Measurements from ENCODE around the gene CER1. TPM values are rescaled to one million over a fixed set of nuclear protein-coding genes. Genes with fewer than 3 reads are reported as not detected.
A peak's percentile ranks its signal among the peaks of the same experiment; 100 is the strongest.

The CER1 gene, protein sequence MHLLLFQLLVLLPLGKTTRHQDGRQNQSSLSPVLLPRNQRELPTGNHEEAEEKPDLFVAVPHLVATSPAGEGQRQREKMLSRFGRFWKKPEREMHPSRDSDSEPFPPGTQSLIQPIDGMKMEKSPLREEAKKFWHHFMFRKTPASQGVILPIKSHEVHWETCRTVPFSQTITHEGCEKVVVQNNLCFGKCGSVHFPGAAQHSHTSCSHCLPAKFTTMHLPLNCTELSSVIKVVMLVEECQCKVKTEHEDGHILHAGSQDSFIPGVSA
- 5.2 TPM for total RNA-seq (ENCODE audit: unreplicated experiment)
- long read RNA-seq, partial matches to known transcripts: 0 of 1 reads
- long read RNA-seq, other reads (novel, unspliced or antisense): 0 of 1 reads

DNA sequence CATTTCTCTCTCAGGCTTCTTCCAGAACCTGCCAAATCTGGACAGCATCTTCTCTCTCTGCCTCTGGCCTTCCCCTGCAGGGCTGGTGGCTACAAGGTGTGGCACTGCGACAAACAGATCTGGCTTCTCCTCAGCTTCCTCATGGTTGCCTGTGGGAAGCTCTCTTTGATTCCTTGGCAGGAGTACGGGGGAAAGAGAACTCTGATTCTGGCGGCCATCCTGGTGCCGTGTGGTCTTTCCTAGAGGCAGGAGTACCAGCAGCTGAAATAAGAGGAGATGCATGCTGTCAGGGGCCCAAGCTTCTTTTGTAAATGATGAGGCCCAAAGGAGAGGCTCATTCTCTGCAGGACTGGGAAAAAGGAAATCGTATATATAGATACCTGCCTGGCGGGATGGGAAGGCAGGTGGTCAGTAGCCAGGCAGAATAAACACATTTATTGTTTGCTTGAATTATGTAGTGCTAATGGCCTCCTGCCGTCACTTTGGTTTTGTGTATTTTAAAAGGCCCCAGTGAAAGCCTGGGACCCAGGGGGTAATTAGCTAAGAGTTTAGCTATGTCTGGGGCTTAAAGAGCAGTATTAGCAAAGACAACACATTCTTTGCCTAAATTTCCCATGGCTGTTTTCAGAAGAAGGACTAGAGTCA lies at the start of gene CER1:
Gene CER1 (minus strand): TSS at position 343 of the 645 bp plus-strand sequence. CDS start 61 bp downstream, at position 282.
- H3K27ac Mint-ChIP-seq (ENCODE audit: unreplicated experiment): no peak within 1 kb of the TSS
- H3K27me3 Mint-ChIP-seq (ENCODE audit: unreplicated experiment): no peaks in the 10 kb centered on the region
- H3K4me1 Mint-ChIP-seq (ENCODE audit: unreplicated experiment): peaks cover 19% of the 10 kb centered on the region
- no peaks in the 10 kb centered on the region for H3K9me3 Mint-ChIP-seq (ENCODE audit: unreplicated experiment)
- no peak for DNase-seq (ENCODE audit: low spot score)
- TF ChIP-seq, protein P1, sequence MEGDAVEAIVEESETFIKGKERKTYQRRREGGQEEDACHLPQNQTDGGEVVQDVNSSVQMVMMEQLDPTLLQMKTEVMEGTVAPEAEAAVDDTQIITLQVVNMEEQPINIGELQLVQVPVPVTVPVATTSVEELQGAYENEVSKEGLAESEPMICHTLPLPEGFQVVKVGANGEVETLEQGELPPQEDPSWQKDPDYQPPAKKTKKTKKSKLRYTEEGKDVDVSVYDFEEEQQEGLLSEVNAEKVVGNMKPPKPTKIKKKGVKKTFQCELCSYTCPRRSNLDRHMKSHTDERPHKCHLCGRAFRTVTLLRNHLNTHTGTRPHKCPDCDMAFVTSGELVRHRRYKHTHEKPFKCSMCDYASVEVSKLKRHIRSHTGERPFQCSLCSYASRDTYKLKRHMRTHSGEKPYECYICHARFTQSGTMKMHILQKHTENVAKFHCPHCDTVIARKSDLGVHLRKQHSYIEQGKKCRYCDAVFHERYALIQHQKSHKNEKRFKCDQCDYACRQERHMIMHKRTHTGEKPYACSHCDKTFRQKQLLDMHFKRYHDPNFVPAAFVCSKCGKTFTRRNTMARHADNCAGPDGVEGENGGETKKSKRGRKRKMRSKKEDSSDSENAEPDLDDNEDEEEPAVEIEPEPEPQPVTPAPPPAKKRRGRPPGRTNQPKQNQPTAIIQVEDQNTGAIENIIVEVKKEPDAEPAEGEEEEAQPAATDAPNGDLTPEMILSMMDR (IDR thresholded peaks at IDR 0.05; ENCODE audit: unreplicated experiment): no peak
- H3K36me3 Mint-ChIP-seq (ENCODE audit: low read depth, unreplicated experiment): no peaks in the 10 kb centered on the region
- peak within 1 kb of the TSS; percentile 22 for H3K4me3 Mint-ChIP-seq (ENCODE audit: unreplicated experiment)

DNA sequence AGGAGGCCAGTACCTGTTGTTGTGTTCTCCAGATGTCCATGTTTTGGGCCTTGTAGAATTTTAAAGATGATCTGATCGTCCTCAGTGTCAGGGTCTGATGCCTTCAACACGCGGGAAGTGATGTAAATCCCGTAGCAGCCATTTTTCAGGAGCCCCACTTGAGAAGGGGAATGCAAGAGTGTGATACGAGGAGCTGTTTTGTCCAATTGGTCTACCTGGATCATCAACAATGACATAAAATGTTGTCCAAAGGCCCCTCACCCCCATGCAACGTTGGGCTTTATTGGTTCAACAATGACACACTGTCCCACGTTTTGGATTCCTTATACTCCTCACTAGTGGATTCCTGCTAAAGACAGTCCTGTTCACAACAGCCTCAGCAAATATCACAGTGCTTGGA lies 48.1 kb upstream of the CER1 start:
- H3K27ac Mint-ChIP-seq (ENCODE audit: unreplicated experiment): no peak overlapping the region
- TF ChIP-seq, protein P1 (IDR thresholded peaks at IDR 0.05; ENCODE audit: unreplicated experiment): no peak
- no peaks in the 10 kb centered on the region for H3K9me3 Mint-ChIP-seq (ENCODE audit: unreplicated experiment)
- peaks cover 5% of the 10 kb centered on the region for H3K4me1 Mint-ChIP-seq (ENCODE audit: unreplicated experiment)
- no peaks in the 10 kb centered on the region for H3K27me3 Mint-ChIP-seq (ENCODE audit: unreplicated experiment)
- H3K36me3 Mint-ChIP-seq (ENCODE audit: low read depth, unreplicated experiment): no peaks in the 10 kb centered on the region
- H3K4me3 Mint-ChIP-seq (ENCODE audit: unreplicated experiment): no peak overlapping the region
- no peak for DNase-seq (ENCODE audit: low spot score)

DNA sequence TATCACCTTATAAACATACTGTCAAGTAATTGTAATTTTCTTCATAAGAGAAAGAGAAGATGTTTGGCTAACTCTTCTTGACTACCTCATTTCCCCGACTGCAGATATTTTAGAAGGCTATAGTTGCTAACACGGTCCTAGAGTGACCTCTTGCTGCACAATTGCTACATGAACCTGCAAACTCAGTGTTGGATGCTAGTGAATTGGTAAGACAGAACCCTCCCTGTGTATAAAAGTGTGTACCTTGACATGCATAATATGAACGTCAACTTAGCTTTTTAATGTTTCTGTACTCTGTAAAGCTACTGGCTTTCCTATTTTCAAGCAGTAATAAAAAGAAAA lies 46.7 kb upstream of the CER1 start:
- no peaks in the 10 kb centered on the region for H3K36me3 Mint-ChIP-seq (ENCODE audit: low read depth, unreplicated experiment)
- TF ChIP-seq, protein P1 (IDR thresholded peaks at IDR 0.05; ENCODE audit: unreplicated experiment): no peak
- peak; percentile 46 for DNase-seq (ENCODE audit: low spot score)
- H3K4me3 Mint-ChIP-seq (ENCODE audit: unreplicated experiment): no peak overlapping the region
- H3K27ac Mint-ChIP-seq (ENCODE audit: unreplicated experiment): no peak overlapping the region
- H3K9me3 Mint-ChIP-seq (ENCODE audit: unreplicated experiment): no peaks in the 10 kb centered on the region
- no peaks in the 10 kb centered on the region for H3K27me3 Mint-ChIP-seq (ENCODE audit: unreplicated experiment)
- peaks cover 5% of the 10 kb centered on the region for H3K4me1 Mint-ChIP-seq (ENCODE audit: unreplicated experiment)

DNA sequence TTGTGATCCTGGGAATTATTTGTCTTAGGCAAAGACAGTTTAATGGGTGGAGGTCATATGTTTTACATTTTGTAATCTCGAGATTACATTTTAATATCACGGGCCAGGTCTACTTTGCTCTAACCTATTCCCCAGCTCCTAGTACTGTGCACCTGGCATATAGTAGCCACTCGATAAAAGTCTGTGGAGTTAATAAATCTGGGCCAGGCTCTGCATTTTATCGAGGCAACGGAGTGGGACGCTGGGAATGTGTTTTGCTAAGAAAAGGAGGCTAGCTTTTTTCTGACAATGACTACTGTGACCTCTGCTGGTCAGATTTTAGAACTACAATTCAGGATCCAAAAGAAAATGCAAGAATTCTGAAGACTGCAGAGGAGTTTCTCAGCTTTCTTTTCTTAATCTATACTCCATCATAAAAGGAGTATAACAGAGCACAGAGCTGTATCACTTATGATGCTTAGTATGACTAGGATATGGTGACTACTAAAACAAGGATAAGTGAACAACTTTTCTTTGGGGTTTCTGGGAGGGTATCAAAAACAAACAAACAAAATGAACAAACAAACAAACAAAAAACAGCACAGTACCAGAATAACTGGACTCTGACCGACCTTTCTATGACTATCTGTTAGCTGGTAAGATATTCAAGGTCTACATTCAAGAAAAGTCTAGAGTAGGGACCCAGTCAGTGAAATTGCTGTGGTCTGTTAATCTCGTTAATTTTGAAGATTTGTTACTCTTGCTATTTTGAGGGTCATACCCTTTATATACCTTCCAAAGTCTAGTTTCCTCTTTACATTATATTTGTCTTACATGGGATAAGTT lies 46.1 kb upstream of the CER1 start:
- no peaks in the 10 kb centered on the region for H3K36me3 Mint-ChIP-seq (ENCODE audit: low read depth, unreplicated experiment)

More for the DNA sequence above, 46.1 kb upstream of the CER1 start:
- no peak overlapping the region for H3K4me3 Mint-ChIP-seq (ENCODE audit: unreplicated experiment)
- no peaks in the 10 kb centered on the region for H3K9me3 Mint-ChIP-seq (ENCODE audit: unreplicated experiment)
- DNase-seq (ENCODE audit: low spot score): peak; percentile 46
- H3K4me1 Mint-ChIP-seq (ENCODE audit: unreplicated experiment): peaks cover 5% of the 10 kb centered on the region
- no peak overlapping the region for H3K27ac Mint-ChIP-seq (ENCODE audit: unreplicated experiment)
- TF ChIP-seq, protein P1 (IDR thresholded peaks at IDR 0.05; ENCODE audit: unreplicated experiment): peak; percentile 92
- H3K27me3 Mint-ChIP-seq (ENCODE audit: unreplicated experiment): no peaks in the 10 kb centered on the region
